HG03196 (cell line): ENCODE data around the gene ACTRT3.
"Not testable (repeated sequence)": the region's sequence is repeated elsewhere in the genome, so short reads cannot be mapped to it uniquely, and the experiment has no call there.

Experiments used
- ATAC-seq: cut with Tn5 transposase; IDR thresholded peaks from one replicate; pipeline ENCODE4 v1.9.1; 2021; ENCODE audit not compliant: unreplicated experiment

Gene ACTRT3

GRCh38 chr3:169772897-169773816, 3.8 kb upstream of the ACTRT3 start, which contains the start of gene MYNN:
Gene MYNN (plus strand): TSS chr3:169773396. CDS start chr3:169774296, 900 bp downstream.
- ATAC-seq: peak; percentile 86

- peak; percentile 23 for ATAC-seq
Measured at GRCh38 chr3:169772305-169772896, 3.0 kb upstream of the ACTRT3 start.

GRCh38 chr3:169771497-169772304, 2.3 kb upstream of the ACTRT3 start:
- ATAC-seq: peak; percentile 24

GRCh38 chr3:169764882-169765612, 4.3 kb downstream of the ACTRT3 start, which contains the start of gene TERC:
Gene TERC (minus strand): TSS chr3:169765060.
- peak; percentile 77 for ATAC-seq

- peak; percentile 35 for ATAC-seq
Measured at GRCh38 chr3:169764312-169764881, 5.0 kb downstream of the ACTRT3 start.

- ATAC-seq: no peak
Measured at GRCh38 chr3:169760479-169760878, 8.9 kb downstream of the ACTRT3 start.

- peak; percentile 58 for ATAC-seq
Measured at GRCh38 chr3:169759256-169759655, 10.1 kb downstream of the ACTRT3 start.

- no peak for ATAC-seq
Measured at GRCh38 chr3:169758359-169758994, 10.9 kb downstream of the ACTRT3 start.

- no peak for ATAC-seq
Measured at GRCh38 chr3:169755488-169755887, 13.9 kb downstream of the ACTRT3 start.

GRCh38 chr3:169754711-169755110, 14.7 kb downstream of the ACTRT3 start:
- no peak for ATAC-seq

GRCh38 chr3:169751875-169752274, 17.5 kb downstream of the ACTRT3 start:
- ATAC-seq: no peak

GRCh38 chr3:169750665-169751064, 18.7 kb downstream of the ACTRT3 start:
- ATAC-seq: no peak

- ATAC-seq: no peak
Measured at GRCh38 chr3:169748670-169749069, 20.7 kb downstream of the ACTRT3 start.

GRCh38 chr3:169746924-169747323, 22.4 kb downstream of the ACTRT3 start:
- ATAC-seq: no peak

- no peak for ATAC-seq
Measured at GRCh38 chr3:169744366-169745054, 24.9 kb downstream of the ACTRT3 start.

GRCh38 chr3:169739067-169739466, 30.3 kb downstream of the ACTRT3 start:
- ATAC-seq: no peak

- ATAC-seq: not testable (repeated sequence)
Measured at GRCh38 chr3:169731857-169732256, 37.5 kb downstream of the ACTRT3 start.

GRCh38 chr3:169722724-169723123, 46.6 kb downstream of the ACTRT3 start:
- no peak for ATAC-seq

GRCh38 chr3:169718415-169718814, 50.9 kb downstream of the ACTRT3 start:
- not testable (repeated sequence) for ATAC-seq
